Activated B cell treated with CpG ODN at 0.5 μM for 24 hours (primary cell): ENCODE measurements around the gene SLC4A1AP. TPM values are rescaled to one million over a fixed set of nuclear protein-coding genes. Genes with fewer than 3 reads are reported as not detected.

Source experiments
- ATAC-seq: fragments of 200-7000 bp; cut with Tn5 transposase; one replicate; pipeline ENCODE4 v1.10.0; 2021; ENCODE audit warnings: low read depth, mild to moderate bottlenecking, moderate library complexity
- CTCF ChIA-PET: fragments of 350-600 bp; sonication (Branson Sonifier 250); formaldehyde crosslinking; loops from one replicate; lab custom pipeline; 2021; ENCODE audit warnings: antibody characterized with exemption; lab: Charles Lee
- POLR2A ChIA-PET: fragments of 350-600 bp; sonication (Branson Sonifier 250); formaldehyde crosslinking; loops from one replicate; lab custom pipeline; 2021; ENCODE audit warnings: antibody characterized with exemption; lab: Charles Lee
- DNase-seq: peaks from one replicate; pipeline ENCODE4 v3.0.0; 2022
- H3K27ac Mint-ChIP-seq: one replicate; pipeline ENCODE4 v1.8.0; 2020; ENCODE audit warnings: mixed read lengths
- H3K27me3 Mint-ChIP-seq: one replicate; pipeline ENCODE4 v1.8.0; 2021; ENCODE audit warnings: mixed read lengths
- H3K36me3 Mint-ChIP-seq: one replicate; pipeline ENCODE4 v1.8.0; 2021; ENCODE audit warnings: low read depth, mixed read lengths
- H3K4me1 Mint-ChIP-seq: one replicate; pipeline ENCODE4 v1.8.0; 2021; ENCODE audit warnings: mixed read lengths
- H3K4me3 Mint-ChIP-seq: one replicate; pipeline ENCODE4 v1.8.0; 2020; ENCODE audit warnings: mild to moderate bottlenecking, mixed read lengths
- H3K9me3 Mint-ChIP-seq: one replicate; pipeline ENCODE4 v1.8.0; 2020; ENCODE audit warnings: mixed read lengths
- CTCF ChIP-seq: fragments of 200-600 bp; IDR thresholded peaks from one replicate; pipeline ENCODE4 v1.8.0; 2022; ENCODE audit warnings: antibody characterized with exemption, mild to moderate bottlenecking
- intact Hi-C: fragments of 100-400 bp; cut with micrococcal nuclease; formaldehyde crosslinking; loops from one replicate; pipeline ENCODE4 v1.15.1; 2024
- total RNA-seq: library from RNA; stranded (reverse); gene quantifications from 2 replicates; pipeline ENCODE4 v1.2.3, GENCODE V29; 2022

The SLC4A1AP gene
- total RNA-seq, 1 donor from 2014 or later, result 22.0 TPM

GRCh38 chr2:27701676-27702075 is 38.0 kb downstream of the SLC4A1AP start:
- peaks cover 3% of the 10 kb centered on the region for H3K4me1 Mint-ChIP-seq
- intact Hi-C loops, result loop anchor here (5.0 to 10.0 kb wide), 3 partner anchors 533 to 1493 kb away; no protein-coding TSS in a partner anchor
- no peak for TF ChIP-seq CTCF
- peaks cover 9% of the 10 kb centered on the region for H3K36me3 Mint-ChIP-seq
- no peaks in the 10 kb centered on the region for H3K9me3 Mint-ChIP-seq
- H3K4me3 Mint-ChIP-seq, result no peak overlapping the region
- DNase-seq, result no peak
- H3K27ac Mint-ChIP-seq, result no peak overlapping the region
- ATAC-seq, result no peak
- CTCF ChIA-PET, result interaction anchor here (1.1 kb wide), 1 partner anchor 18 kb away, joined by 3 read pairs; no protein-coding TSS in a partner anchor
- H3K27me3 Mint-ChIP-seq, result peaks cover 5% of the 10 kb centered on the region
- POLR2A ChIA-PET, result no interaction called here

DNA sequence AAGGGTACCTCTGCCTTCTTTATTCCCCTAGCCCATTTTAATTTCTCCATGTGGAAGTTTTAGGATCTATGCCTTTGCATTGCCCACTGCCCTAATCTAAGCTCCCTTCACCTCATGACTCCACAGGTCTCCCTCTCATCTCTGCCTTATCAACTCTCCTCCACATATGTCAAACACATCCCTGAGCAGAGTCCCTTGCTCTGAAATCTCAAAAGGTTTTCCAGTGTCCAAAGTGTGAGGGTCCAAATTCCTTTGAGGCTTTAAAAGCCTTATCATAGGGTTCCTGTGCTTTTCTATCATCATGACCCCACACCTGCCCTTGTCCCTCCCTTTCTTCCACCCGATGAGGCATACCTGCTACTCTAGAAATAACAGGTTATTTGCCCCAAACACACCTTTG is 38.6 kb downstream of the SLC4A1AP start:
- POLR2A ChIA-PET, result no interaction called here
- TF ChIP-seq CTCF, result no peak
- Mint-ChIP-seq H3K27ac (no peak overlapping the region), H3K36me3 (peaks cover 8% of the 10 kb centered on the region), H3K4me3 (no peak overlapping the region), H3K9me3 (no peaks in the 10 kb centered on the region), H3K27me3 (peaks cover 5% of the 10 kb centered on the region), H3K4me1 (peaks cover 3% of the 10 kb centered on the region)
- ATAC-seq, result no peak
- DNase-seq, result no peak
- CTCF ChIA-PET, result interaction anchor here (1.1 kb wide), 1 partner anchor 19 kb away, joined by 3 read pairs; no protein-coding TSS in a partner anchor
- intact Hi-C loops, result loop anchor here (5.0 to 10.0 kb wide), 3 partner anchors 532 to 1492 kb away; no protein-coding TSS in a partner anchor

GRCh38 chr2:27703638-27704341 is 40.1 kb downstream of the SLC4A1AP start:
- Mint-ChIP-seq H3K36me3 (no peaks in the 10 kb centered on the region), H3K27me3 (peaks cover 9% of the 10 kb centered on the region), H3K9me3 (no peaks in the 10 kb centered on the region), H3K27ac (no peak overlapping the region), H3K4me3 (no peak overlapping the region), H3K4me1 (peaks cover 3% of the 10 kb centered on the region)
- ATAC-seq (peak; percentile 79), DNase-seq (peak; percentile 55)
- ChIA-PET POLR2A (interaction anchor here (0.6 to 0.8 kb wide), 3 partner anchors 9 to 332 kb away, joined by 3 to 8 read pairs (median 3); no protein-coding TSS in a partner anchor), CTCF (interaction anchor here (0.6 to 1.9 kb wide), 17 partner anchors 8 to 788 kb away, joined by 3 to 11 read pairs (median 4); no protein-coding TSS in a partner anchor)
- TF ChIP-seq CTCF, result peak; percentile 75
- intact Hi-C loops, result loop anchor here (1.0 to 10.0 kb wide), 5 partner anchors 531 to 1491 kb away; no protein-coding TSS in a partner anchor

DNA sequence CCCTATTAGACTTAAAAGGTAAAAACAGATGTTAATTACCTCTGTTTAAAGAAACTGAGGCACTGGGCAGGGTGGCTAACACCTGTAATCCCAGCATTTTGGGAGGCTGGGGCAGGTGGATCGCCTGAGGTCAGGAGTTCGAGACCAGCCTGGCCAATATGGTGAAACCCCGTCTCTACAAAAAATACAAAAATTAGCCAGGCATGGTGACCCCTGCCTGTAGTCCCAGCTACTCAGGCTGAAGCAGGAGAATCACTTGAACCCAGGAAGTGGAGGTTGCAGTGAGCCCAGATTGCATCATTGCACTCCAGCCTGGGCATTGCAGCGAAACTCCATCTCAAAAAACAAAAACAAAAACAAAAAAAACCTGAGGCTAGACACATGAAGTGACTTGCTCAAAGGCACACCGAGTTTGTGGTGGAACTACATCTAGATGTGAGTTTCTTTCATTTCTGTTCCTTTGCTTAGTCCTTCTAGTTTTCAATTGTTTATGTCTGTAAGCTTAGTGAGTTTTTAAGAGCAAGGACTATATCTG is 40.7 kb downstream of the SLC4A1AP start:
- peaks cover 3% of the 10 kb centered on the region for H3K4me1 Mint-ChIP-seq
- ChIA-PET POLR2A (interaction anchor here (0.8 kb wide), 1 partner anchor 333 kb away, joined by 3 read pairs; no protein-coding TSS in a partner anchor), CTCF (interaction anchor here (0.6 to 1.9 kb wide), 14 partner anchors 10 to 749 kb away, joined by 3 to 11 read pairs (median 4); no protein-coding TSS in a partner anchor)
- ATAC-seq (no peak), DNase-seq (no peak)
- no peaks in the 10 kb centered on the region for H3K9me3 Mint-ChIP-seq
- intact Hi-C loops, result loop anchor here (5.0 to 10.0 kb wide), 3 partner anchors 530 to 1490 kb away; no protein-coding TSS in a partner anchor
- H3K27me3 Mint-ChIP-seq, result peaks cover 9% of the 10 kb centered on the region
- no peak for TF ChIP-seq CTCF
- no peak overlapping the region for H3K27ac Mint-ChIP-seq
- H3K4me3 Mint-ChIP-seq, result no peak overlapping the region
- H3K36me3 Mint-ChIP-seq, result no peaks in the 10 kb centered on the region
